Immature natural killer cell (primary cell): ENCODE data around the gene ETV6. TPM values are rescaled to one million over a fixed set of nuclear protein-coding genes. Genes with fewer than 3 reads are reported as not detected.

Experiments used
- DNase-seq, 3 donors: peaks; one replicate each; pipeline ENCODE4 v3.0.0; 2022; ENCODE audit warnings: mixed read lengths in 1 of 3
- H3K27ac Mint-ChIP-seq, 6 donors: one replicate each; pipeline ENCODE4 v1.8.0; 2020; ENCODE audit warnings: mixed read lengths in 6 of 6, mild to moderate bottlenecking in 5 of 6, inconsistent platforms in 4 of 6, moderate library complexity in 3 of 6
- H3K27me3 Mint-ChIP-seq, 3 donors: one replicate each; pipeline ENCODE4 v1.8.0; 2020 to 2021; ENCODE audit warnings: low read depth in 3 of 3, mild to moderate bottlenecking in 3 of 3, mixed read lengths in 3 of 3, moderate library complexity in 3 of 3, inconsistent platforms in 1 of 3
- H3K36me3 Mint-ChIP-seq, 3 donors: one replicate each; pipeline ENCODE4 v1.8.0; 2020; ENCODE audit warnings: mixed read lengths in 3 of 3, inconsistent platforms in 2 of 3, mild to moderate bottlenecking in 2 of 3
- H3K4me1 Mint-ChIP-seq, 2 donors: one replicate each; pipeline ENCODE4 v1.8.0; 2020; ENCODE audit warnings: inconsistent platforms in 2 of 2, mild to moderate bottlenecking in 2 of 2, mixed read lengths in 2 of 2, moderate library complexity in 1 of 2
- H3K4me3 Mint-ChIP-seq, 5 donors: one replicate each; pipeline ENCODE4 v1.8.0; 2020; ENCODE audit warnings: mild to moderate bottlenecking in 5 of 5, mixed read lengths in 5 of 5, inconsistent platforms in 3 of 5, moderate library complexity in 3 of 5
- H3K9me3 Mint-ChIP-seq, 6 donors: one replicate each; pipeline ENCODE4 v1.8.0; 2020; ENCODE audit warnings: mild to moderate bottlenecking in 6 of 6, mixed read lengths in 6 of 6, inconsistent platforms in 4 of 6, moderate library complexity in 3 of 6
- polyA plus RNA-seq, 3 donors: library from polyadenylated mRNA; unstranded; fragments of 300-500 nt; fragmentation: Illumina TruSeq; gene quantifications; one replicate each; pipeline ENCODE4 v1.2.3, GENCODE V29; 2021

ETV6 gene
- polyA plus RNA-seq, 3 donors from 2014 or later = 3.0 to 5.4 (median 3.2) TPM

- Mint-ChIP-seq H3K9me3 (peaks cover 0 to 3% (median 0%) of the 10 kb centered on the region in 6 donors), H3K27me3 (peaks cover 0 to 6% (median 3%) of the 10 kb centered on the region in 3 donors), H3K4me1 (no peaks in the 10 kb centered on the region), H3K36me3 (no peaks in the 10 kb centered on the region), H3K27ac (no peak overlapping the region), H3K4me3 (no peak overlapping the region)
- no peak for DNase-seq
Measured at GRCh38 chr12:11917501-11917900, 268.0 kb downstream of the ETV6 start.

- no peak overlapping the region for H3K27ac Mint-ChIP-seq
- peaks cover 0 to 8% (median 3%) of the 10 kb centered on the region in 3 donors for H3K27me3 Mint-ChIP-seq
- H3K9me3 Mint-ChIP-seq = no peaks in the 10 kb centered on the region
- no peak for DNase-seq
- no peak overlapping the region for H3K4me3 Mint-ChIP-seq
- H3K36me3 Mint-ChIP-seq = no peaks in the 10 kb centered on the region
- no peaks in the 10 kb centered on the region for H3K4me1 Mint-ChIP-seq
Measured at GRCh38 chr12:11920231-11920630, 270.8 kb downstream of the ETV6 start.

GRCh38 chr12:11922361-11922760 is 272.9 kb downstream of the ETV6 start:
- Mint-ChIP-seq H3K36me3 (no peaks in the 10 kb centered on the region), H3K27ac (no peak overlapping the region), H3K9me3 (no peaks in the 10 kb centered on the region), H3K27me3 (peaks cover 3 to 10% (median 3%) of the 10 kb centered on the region in 3 donors), H3K4me1 (no peaks in the 10 kb centered on the region), H3K4me3 (no peak overlapping the region)
- no peak for DNase-seq

GRCh38 chr12:11923067-11923466 is 273.6 kb downstream of the ETV6 start:
- no peaks in the 10 kb centered on the region for H3K4me1 Mint-ChIP-seq
- H3K27me3 Mint-ChIP-seq = peaks cover 4 to 10% (median 6%) of the 10 kb centered on the region in 3 donors
- no peak overlapping the region for H3K27ac Mint-ChIP-seq
- H3K9me3 Mint-ChIP-seq = no peaks in the 10 kb centered on the region
- no peak for DNase-seq
- no peak overlapping the region for H3K4me3 Mint-ChIP-seq
- H3K36me3 Mint-ChIP-seq = no peaks in the 10 kb centered on the region

GRCh38 chr12:11927286-11927935 is 277.9 kb downstream of the ETV6 start:
- Mint-ChIP-seq H3K4me1 (no peaks in the 10 kb centered on the region), H3K9me3 (no peaks in the 10 kb centered on the region), H3K27ac (no peak overlapping the region), H3K27me3 (peaks cover 3 to 11% (median 11%) of the 10 kb centered on the region in 3 donors), H3K4me3 (no peak overlapping the region), H3K36me3 (no peaks in the 10 kb centered on the region)
- DNase-seq = no peak

- Mint-ChIP-seq H3K9me3 (peaks cover 0 to 3% (median 0%) of the 10 kb centered on the region in 6 donors), H3K4me1 (no peaks in the 10 kb centered on the region), H3K36me3 (no peaks in the 10 kb centered on the region), H3K27me3 (peaks cover 3 to 11% (median 9%) of the 10 kb centered on the region in 3 donors), H3K4me3 (no peak overlapping the region), H3K27ac (no peak overlapping the region)
- no peak for DNase-seq
Measured at GRCh38 chr12:11929714-11930113, 280.2 kb downstream of the ETV6 start.

- no peak for DNase-seq
- Mint-ChIP-seq H3K36me3 (no peaks in the 10 kb centered on the region), H3K4me3 (no peak overlapping the region), H3K4me1 (no peaks in the 10 kb centered on the region), H3K27me3 (peaks cover 0 to 3% (median 2%) of the 10 kb centered on the region in 3 donors), H3K9me3 (peaks cover 0 to 7% (median 0%) of the 10 kb centered on the region in 6 donors), H3K27ac (no peak overlapping the region)
Measured at GRCh38 chr12:11939223-11939622, 289.7 kb downstream of the ETV6 start.

GRCh38 chr12:11941606-11942337 is 292.3 kb downstream of the ETV6 start:
- H3K9me3 Mint-ChIP-seq = peaks cover 0 to 2% (median 0%) of the 10 kb centered on the region in 6 donors
- no peaks in the 10 kb centered on the region for H3K4me1 Mint-ChIP-seq
- H3K27ac Mint-ChIP-seq = no peak overlapping the region
- H3K27me3 Mint-ChIP-seq = peaks cover 3 to 7% (median 4%) of the 10 kb centered on the region in 3 donors
- no peak for DNase-seq
- no peaks in the 10 kb centered on the region for H3K36me3 Mint-ChIP-seq
- no peak overlapping the region for H3K4me3 Mint-ChIP-seq

- Mint-ChIP-seq H3K4me3 (no peak overlapping the region), H3K4me1 (peaks cover 5 to 7% of the 10 kb centered on the region in 2 donors), H3K27me3 (peaks cover 5 to 14% (median 7%) of the 10 kb centered on the region in 3 donors), H3K36me3 (no peaks in the 10 kb centered on the region), H3K9me3 (no peaks in the 10 kb centered on the region), H3K27ac (no peak overlapping the region)
- no peak for DNase-seq
Measured at GRCh38 chr12:11943919-11944700, 294.6 kb downstream of the ETV6 start.
